Neutrophil (primary cell): ENCODE data around the gene EGR4.

ENCODE experiments used
- H3K27ac ChIP-seq: fragments of 200-600 bp; sonication (generic); 2 replicates; pipeline ENCODE4 v1.5.1; 2016; ENCODE audit warnings: mild to moderate bottlenecking, moderate library complexity
- H3K27me3 ChIP-seq: fragments of 200-600 bp; sonication (generic); 2 replicates; pipeline ENCODE4 v1.6.0; 2016; ENCODE audit warnings: mild to moderate bottlenecking
- H3K36me3 ChIP-seq: fragments of 200-600 bp; sonication (generic); 2 replicates; pipeline ENCODE4 v1.5.1; 2017
- H3K4me1 ChIP-seq, 2 experiments: fragments of 200-600 bp in 1 of 2; sonication (generic) in 1 of 2; 1 replicate in 1 of 2; 2 replicates in 1 of 2; pipeline versions ENCODE4 v1.5.1 to v1.6.1; 2013 to 2016; ENCODE audit warnings: low read depth in 1 of 2, low read length in 1 of 2, mild to moderate bottlenecking in 1 of 2, moderate library complexity in 1 of 2; ENCODE audit not compliant: control insufficient read depth in 1 of 2, insufficient read depth in 1 of 2
- H3K4me3 ChIP-seq, 2 experiments: fragments of 200-600 bp in 1 of 2; sonication (generic) in 1 of 2; 1 replicate in 1 of 2; 2 replicates in 1 of 2; pipeline ENCODE4 v1.5.1; 2013 to 2016; ENCODE audit warnings: low read depth in 1 of 2, low read length in 1 of 2, mild to moderate bottlenecking in 1 of 2, moderate library complexity in 1 of 2
- H3K9me3 ChIP-seq: fragments of 200-600 bp; sonication (generic); 2 replicates; pipeline ENCODE4 v1.5.1; 2016
- CTCF ChIP-seq: fragments of 200-600 bp; sonication (generic); IDR thresholded peaks from 2 replicates; pipeline ENCODE4 v1.5.1; 2016; ENCODE audit warnings: antibody characterized with exemption

The EGR4 gene

GRCh38 chr2:73307720-73308119 lies 14.4 kb upstream of the EGR4 start:
- H3K4me1 ChIP-seq: no peaks in the 10 kb centered on the region
- H3K9me3 ChIP-seq: no peaks in the 10 kb centered on the region
- no peak overlapping the region for H3K27ac ChIP-seq
- peaks cover 74% of the 10 kb centered on the region for H3K27me3 ChIP-seq
- no peak for TF ChIP-seq CTCF
- no peaks in the 10 kb centered on the region for H3K36me3 ChIP-seq
- H3K4me3 ChIP-seq: no peak overlapping the region

- no peak for TF ChIP-seq CTCF
- Histone ChIP-seq H3K4me3 (no peak overlapping the region), H3K4me1 (no peaks in the 10 kb centered on the region), H3K27ac (no peak overlapping the region), H3K27me3 (peaks cover 98% of the 10 kb centered on the region), H3K36me3 (no peaks in the 10 kb centered on the region), H3K9me3 (no peaks in the 10 kb centered on the region)
These were observed 8.3 kb upstream of the EGR4 start for GRCh38 chr2:73301636-73302035.

GRCh38 chr2:73300926-73301325 lies 7.6 kb upstream of the EGR4 start:
- no peak for TF ChIP-seq CTCF
- Histone ChIP-seq H3K4me3 (no peak overlapping the region), H3K9me3 (no peaks in the 10 kb centered on the region), H3K4me1 (no peaks in the 10 kb centered on the region), H3K36me3 (no peaks in the 10 kb centered on the region), H3K27me3 (peaks cover 98% of the 10 kb centered on the region), H3K27ac (no peak overlapping the region)

GRCh38 chr2:73297586-73297985 lies 4.2 kb upstream of the EGR4 start:
- no peak for TF ChIP-seq CTCF
- Histone ChIP-seq H3K4me1 (peaks cover 4 to 10% of the 10 kb centered on the region in 2 experiments), H3K36me3 (no peaks in the 10 kb centered on the region), H3K4me3 (no peak overlapping the region), H3K9me3 (no peaks in the 10 kb centered on the region), H3K27ac (no peak overlapping the region), H3K27me3 (peaks cover 99% of the 10 kb centered on the region)

- H3K4me3 ChIP-seq: no peak overlapping the region
- peaks cover 100% of the 10 kb centered on the region for H3K27me3 ChIP-seq
- TF ChIP-seq CTCF: no peak
- no peaks in the 10 kb centered on the region for H3K9me3 ChIP-seq
- H3K4me1 ChIP-seq: peaks cover 4 to 10% of the 10 kb centered on the region in 2 experiments
- H3K36me3 ChIP-seq: no peaks in the 10 kb centered on the region
- no peak overlapping the region for H3K27ac ChIP-seq
These were observed 3.8 kb upstream of the EGR4 start for GRCh38 chr2:73297151-73297559.
